NAMALWA (cell line): ENCODE results near the gene SYT5.
"Not testable (repeated sequence)": the region's sequence is repeated elsewhere in the genome, so short reads cannot be mapped to it uniquely, and the experiment has no call there.

Experiments used
- DNase-seq: peaks from one replicate; pipeline ENCODE4 v3.0.0-alpha.2; 2015; ENCODE audit warnings: low spot score

Gene SYT5

GRCh38 chr19:55206664-55207500 is 26.8 kb upstream of the SYT5 start:
- DNase-seq = no peak

- not testable (repeated sequence) for DNase-seq
These were observed 22.1 kb upstream of the SYT5 start for GRCh38 chr19:55202199-55202598.

DNA sequence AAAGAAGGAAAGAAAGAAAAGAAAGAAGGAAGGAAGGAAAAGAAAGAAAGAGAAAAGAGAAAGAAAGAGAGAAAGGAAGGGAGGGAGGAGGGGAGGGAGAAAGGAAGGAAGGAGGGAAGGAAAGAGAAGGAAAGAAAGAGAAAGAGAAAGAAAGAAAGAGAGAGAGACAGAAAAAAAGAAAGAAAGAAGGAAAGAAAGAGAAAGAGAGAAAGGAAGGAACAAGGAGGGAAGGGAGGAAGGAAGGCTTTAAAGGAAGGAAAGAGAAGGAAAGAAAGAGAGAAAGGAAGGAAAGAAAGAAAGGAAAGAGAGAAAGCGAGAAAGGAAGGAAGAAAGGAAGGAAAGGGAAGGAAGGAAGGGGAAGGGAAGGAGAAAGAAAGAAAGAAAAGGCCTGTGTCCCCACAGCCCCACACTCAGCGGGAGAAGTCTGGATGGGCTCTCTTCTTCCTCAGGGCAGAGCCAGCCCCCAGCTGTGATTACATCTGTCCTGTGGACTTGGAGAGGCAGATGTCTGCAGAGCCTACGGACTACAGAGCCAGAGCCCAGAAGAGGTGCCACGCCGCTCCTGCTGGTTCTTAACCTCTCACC is 19.6 kb upstream of the SYT5 start:
- DNase-seq = no peak

GRCh38 chr19:55198651-55199050 is 18.6 kb upstream of the SYT5 start:
- DNase-seq = no peak

GRCh38 chr19:55197528-55197927 is 17.4 kb upstream of the SYT5 start:
- DNase-seq = peak; percentile 77

DNA sequence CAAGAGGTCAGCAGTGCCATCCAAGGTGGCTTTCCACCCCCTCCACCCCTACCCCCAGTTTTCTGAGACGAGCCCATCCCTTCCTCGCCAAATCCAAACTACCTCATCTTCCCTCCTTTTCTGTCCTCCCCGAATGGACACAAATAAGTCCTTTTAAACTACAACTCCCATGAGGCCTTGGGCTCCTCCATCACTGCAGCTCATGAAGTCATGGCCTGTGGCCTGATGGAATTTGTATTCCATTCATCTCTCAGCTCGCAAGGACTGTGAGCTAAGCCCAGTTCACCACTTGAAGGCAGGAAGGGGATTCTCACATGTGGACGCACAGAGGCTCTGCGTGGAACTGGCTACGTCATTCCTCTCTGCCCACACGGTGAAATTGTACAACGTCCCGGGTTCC is 16.7 kb upstream of the SYT5 start:
- peak; percentile 51 for DNase-seq

DNA sequence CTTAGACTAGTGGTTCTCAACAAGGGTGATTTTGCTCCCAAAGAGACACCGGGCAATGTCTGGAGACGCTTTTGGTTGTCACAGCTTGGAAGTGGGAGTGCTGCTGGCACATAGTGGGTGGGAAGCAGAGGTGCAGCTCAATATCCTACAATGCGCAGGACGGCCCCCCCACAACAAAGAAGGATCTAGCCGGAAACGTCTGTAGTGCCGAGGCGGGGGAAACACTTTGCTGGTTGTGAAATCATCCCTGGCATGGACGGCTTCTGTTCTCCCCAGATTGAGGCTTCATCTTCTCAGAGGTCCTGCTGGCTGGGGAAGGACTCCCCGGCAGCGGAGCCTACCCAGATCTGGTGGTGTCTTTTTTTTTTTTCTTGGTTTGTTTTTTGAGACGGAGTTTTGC is 13.4 kb upstream of the SYT5 start:
- DNase-seq = no peak

- DNase-seq = no peak
These were observed 9.3 kb upstream of the SYT5 start for GRCh38 chr19:55189403-55189835.

DNA sequence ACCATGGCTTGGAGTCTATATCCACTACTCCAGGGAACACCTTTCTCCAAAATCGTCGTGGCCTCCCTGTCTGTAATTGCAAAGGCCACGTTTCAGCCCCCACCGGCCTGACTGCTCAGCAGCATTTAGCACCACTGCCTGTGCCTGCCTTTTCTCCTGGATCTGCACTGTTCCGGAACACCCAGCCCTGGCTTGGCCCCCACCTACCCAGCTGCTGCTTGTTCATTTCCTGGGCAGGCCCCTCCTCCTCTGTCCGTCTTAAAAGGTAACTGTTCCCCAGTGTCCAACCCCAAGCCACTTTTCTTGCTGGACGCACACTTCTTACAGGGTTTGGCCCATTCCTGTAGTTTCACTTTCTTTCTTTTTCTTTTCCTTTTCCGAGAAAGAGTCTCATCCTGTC is 8.5 kb upstream of the SYT5 start:
- no peak for DNase-seq

- DNase-seq = no peak
These were observed 6.0 kb upstream of the SYT5 start for GRCh38 chr19:55186080-55186479.

- no peak for DNase-seq
These were observed 1.7 kb upstream of the SYT5 start for GRCh38 chr19:55181740-55182139.

DNA sequence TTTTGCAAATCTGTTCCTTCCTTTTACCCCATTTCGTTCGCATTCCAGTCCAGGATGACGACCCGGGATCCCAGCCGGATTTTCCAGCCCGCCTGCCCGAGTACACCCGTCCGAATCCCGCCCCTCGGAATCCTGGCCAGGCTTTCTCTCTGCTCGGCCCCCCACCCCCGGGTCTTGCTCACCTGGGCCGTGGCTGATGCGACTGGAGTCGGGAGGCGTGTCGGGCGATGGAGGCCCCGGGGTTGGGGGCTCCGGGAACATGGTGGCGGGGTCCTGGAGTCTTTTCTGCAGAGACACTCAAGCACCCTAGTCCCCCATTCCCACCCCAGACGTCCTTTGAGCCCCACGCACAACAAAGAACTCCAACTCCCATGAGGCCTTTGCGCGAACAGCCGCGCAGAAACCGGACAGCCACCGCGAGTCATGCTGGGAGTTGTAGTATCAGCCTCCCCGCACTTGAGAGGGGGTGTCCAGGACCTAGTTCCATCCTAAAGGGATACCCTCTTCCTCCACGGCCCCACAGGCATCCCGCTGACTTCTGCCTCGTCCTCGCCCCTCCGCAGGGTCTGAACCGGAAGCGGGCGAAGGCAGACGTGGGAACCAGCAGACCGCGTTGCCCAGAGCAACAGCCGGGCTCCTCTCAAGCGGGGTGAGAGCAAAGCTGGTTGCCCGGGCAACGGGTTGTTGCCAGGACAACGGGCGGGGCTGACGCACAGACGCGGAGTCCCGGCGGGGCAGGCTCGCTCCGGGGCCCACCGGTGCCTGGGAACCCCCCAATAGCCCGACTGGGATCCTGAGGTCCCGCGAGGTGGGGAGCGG is 1.1 kb downstream of the SYT5 start:
- peak; percentile 97 for DNase-seq

DNA sequence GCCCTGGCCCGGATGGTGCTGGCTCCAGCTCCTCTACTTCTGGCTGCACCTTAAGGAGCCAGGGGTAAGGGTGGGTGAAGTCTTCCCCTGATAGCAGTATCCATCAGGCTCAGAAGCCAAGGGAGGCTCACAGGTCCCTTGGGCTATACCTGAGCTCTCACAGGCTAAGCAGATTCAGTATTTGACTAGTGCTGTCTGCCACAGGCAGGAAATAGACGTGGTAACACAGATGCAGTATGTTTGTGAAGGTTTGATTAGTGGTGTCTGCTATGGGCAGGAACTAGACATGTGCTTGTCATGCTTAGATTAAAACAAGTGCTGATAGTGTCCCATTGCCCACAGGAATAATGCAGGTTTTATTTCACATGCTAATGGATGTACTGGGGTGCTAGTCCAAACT is 4.0 kb downstream of the SYT5 start:
- DNase-seq = peak; percentile 71

DNA sequence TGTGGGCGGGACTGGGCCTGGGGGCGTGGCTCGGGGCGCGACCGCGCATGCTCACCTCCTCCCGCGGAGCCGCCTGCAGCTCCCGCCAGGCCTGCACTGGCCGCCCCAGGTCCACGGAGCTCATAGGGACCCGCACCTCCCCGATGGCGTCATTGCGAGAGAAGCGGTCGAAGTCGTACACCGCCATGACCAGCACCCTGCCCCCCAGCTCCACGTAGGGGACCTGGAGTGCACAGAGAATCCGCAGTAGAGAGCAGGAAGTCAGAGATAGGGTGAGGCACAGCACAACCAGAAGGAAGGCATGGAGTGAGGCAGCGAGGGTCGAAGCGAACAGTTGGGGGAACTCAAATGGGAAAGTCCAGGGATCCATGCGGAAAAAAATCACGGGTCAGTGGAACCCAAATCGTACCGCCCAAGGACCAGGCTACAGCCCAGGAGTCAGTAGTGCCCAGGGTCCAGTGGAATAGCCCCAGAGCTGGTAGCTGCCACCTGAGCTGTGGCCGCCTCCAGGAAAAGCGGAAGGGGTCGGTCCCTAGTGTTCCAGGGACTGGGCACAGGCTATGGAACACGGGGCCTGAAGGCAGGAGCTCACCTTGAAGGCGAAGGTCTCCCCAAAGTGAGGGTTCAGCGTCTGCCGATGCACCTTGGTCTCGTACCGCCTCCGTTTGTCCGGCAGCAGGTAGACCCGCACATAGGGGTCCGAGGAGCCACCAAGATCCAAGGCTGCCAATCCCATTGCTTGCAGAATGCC is 4.8 kb downstream of the SYT5 start:
- no peak for DNase-seq

- no peak for DNase-seq
These were observed 5.5 kb downstream of the SYT5 start for GRCh38 chr19:55174425-55175116.

GRCh38 chr19:55173714-55174409 is 6.2 kb downstream of the SYT5 start:
- peak; percentile 80 for DNase-seq

GRCh38 chr19:55173186-55173713 is 6.8 kb downstream of the SYT5 start:
- DNase-seq = no peak

DNA sequence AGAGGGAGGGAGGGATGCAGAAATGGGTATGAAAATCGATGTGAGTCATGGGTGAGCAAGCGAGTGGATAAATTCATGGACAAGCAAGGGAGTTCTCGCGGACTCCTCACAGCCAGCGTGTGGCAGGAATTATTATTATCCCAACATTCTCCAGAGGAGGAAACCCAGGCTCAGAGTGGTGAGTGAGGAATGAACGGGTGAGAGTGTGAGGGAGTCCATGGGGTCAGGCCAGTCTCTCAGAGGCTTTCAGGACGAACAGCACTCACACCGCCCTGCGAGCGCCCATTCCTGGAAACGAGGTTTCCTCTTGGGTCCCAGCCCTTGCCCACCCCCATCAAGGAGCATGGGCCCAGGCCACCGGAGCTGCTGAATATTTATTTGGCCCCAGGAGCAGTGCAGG is 7.3 kb downstream of the SYT5 start:
- DNase-seq = no peak

DNA sequence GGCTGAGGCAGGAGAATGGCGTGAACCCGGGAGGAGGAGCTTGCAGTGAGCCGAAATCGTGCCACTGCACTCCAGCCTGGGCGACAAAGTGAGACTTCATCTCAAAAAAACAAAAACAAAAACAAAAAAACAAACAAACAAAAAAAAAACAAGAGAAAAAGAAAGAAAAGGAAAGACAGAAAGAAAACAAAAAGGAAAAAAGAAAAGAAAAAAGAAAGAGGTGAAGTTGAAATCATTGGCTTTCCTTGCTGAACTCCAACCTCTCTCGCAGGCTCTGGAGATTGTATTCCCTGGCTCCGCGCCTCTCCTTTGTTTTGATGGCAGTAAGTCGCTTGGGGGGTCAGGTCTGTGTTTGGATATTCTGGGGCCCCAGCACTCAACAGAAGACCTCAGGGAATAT is 7.8 kb downstream of the SYT5 start:
- DNase-seq = not testable (repeated sequence)

DNA sequence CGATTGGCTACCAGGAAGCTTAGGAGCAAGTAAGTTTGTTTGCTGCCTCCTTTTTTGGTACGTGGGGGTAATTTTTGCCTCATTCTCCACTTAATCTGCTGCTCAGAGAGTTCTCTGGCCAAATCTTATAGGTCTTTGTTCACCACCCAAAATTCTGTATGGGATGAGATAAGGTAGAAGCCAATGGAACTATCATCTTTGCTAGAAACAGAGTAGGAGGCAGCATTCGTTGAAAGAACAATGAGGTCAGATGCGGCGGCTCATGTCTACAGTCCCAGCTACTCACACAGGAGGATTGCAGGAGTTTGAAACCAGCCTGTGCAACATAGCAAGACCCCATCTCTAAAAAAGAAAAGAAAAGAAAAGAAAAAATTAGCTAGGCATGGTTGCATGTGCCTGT is 8.6 kb downstream of the SYT5 start:
- no peak for DNase-seq

DNA sequence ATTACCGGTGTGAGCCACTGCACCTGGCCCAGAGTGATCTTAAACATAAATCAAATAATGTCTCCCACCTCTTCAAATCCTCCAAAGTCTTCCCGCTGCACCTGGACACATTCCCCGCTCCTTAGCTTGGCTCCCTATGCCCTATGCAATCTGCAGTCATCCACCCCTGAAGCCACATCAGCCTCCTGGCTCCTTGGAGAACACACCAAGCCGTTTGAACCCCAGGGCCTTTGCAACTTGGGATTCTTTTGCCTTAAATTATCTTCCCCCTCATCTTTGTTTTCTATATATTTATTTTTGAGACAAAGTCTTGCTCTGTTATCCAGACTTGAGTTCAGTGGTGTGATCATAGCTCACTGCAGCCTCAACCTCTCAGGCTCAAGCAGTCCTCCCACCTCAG is 11.0 kb downstream of the SYT5 start:
- no peak for DNase-seq
